HG03135 (cell line): ENCODE measurements around the gene USH1C.

Source experiments
- ATAC-seq: cut with Tn5 transposase; IDR thresholded peaks from one replicate; pipeline ENCODE4 v1.9.1; 2021; ENCODE audit warnings: mild to moderate bottlenecking, moderate library complexity; ENCODE audit not compliant: unreplicated experiment

USH1C gene

DNA sequence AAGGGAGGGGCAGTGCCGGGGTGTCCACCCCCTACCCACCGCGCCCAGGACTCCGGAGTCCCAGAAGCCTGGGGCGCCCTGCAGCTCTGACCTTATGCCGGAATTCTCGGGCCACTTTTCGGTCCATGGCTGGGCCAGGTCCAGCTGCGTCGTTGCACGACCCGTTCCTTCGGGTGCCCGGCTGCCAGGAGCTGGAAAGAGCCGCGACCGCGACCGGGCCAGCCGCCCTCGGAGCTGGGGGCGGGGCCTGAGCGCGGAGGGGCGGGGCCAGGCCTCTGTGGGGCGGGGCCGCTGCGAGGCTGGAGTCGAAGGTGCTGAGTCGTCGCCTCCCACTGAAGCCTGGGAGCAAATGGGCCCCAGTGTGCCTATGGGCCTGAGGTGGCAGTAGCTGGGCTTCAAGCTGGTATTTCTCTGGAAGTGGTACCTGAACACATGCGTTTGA lies at the start of gene USH1C:
Gene USH1C (minus strand): TSS at position 236 of the 442 bp plus-strand sequence. CDS start 109 bp downstream, at position 127.
- ATAC-seq, result no peak

DNA sequence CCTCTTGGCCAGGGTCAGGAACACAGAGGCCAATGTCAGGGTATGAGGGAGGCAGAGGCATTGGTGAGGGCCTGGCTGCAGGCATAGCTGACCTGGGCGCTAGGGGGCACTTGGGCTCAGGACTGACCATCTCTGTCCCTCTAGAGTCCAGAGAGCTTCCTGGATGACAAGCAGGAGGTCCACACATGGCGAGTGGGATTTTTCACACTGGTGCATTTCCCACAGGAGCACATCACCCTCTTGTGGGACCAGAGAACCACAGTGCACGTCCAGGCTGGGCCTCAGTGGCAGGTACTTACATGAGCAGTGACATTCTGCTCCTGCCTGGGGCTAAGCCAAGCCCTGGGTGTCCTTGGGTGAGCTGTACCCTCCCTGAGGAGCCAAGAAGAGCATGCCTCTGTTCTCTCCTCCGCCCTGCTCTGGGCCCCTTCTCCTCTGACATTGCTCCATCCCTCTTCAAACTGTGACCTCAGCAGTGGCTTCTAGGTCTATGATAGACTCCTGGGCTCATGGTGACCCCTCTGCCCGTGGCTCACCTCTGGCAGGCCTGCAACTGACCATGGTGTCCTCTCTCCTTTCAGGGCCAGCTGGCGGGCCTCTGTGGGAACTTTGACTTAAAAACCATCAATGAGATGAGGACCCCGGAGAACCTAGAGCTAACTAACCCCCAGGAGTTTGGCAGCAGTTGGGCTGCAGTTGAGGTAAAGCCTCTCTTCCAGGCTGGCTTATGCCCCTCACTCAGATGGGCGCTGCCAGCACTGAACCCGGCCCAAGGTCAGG lies 49.4 kb upstream of the USH1C start:
- no peak for ATAC-seq

DNA sequence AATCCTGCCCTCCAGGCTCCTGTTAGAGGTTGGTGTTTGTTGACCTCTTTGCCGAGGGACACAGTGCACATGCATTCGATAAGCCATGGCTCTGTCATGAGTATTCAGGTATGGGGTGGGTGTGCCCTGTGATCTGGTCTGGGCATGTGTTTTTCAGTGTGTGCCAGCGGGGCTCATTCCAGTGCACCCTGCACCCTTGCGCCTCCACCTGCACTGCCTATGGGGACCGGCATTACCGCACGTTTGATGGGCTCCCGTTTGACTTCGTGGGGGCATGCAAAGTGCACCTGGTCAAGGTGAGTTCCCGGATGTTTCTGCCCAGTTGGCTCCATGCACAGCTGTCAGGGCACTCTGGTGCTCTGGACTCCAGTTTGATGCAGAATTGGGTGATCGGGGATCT lies 47.1 kb upstream of the USH1C start:
- no peak for ATAC-seq

DNA sequence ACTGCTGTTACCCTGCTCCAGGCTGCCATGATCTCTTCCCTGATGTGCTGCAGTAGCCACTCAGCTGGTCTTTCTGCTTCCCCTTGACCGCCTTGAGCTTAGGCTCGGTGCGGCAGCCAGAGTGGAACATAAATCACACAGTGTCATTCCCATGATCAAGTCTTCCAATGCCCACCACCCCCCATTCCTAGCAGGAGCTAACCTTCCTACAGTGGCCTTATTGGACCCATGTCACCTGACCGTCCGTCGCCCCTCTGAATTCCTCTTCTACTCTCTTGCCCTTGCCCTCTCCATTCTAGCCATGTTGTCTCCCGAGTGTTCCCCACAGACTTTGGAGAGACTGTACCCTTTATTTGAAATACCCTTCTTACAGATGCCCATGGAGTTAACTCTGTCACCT lies 46.2 kb upstream of the USH1C start:
- ATAC-seq, result no peak

DNA sequence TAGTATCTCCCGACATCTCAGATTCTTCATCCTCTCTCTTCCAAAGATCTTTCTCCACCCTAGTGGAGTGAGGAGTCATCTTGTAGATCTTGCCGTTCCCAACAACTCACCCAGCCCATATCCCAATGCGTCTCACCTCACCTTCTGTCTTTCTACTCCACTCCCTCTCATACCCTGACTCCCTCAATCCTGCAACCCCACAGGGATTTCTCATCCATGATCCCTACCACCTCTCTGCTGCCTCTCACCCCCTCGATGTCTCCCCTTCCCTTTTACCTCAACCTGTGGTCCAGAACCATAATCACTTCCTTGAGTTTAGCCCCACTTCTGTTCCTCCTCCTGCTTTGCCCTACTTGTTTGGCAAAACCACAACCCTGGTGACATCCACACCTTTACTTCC lies 44.5 kb upstream of the USH1C start:
- ATAC-seq, result no peak

DNA sequence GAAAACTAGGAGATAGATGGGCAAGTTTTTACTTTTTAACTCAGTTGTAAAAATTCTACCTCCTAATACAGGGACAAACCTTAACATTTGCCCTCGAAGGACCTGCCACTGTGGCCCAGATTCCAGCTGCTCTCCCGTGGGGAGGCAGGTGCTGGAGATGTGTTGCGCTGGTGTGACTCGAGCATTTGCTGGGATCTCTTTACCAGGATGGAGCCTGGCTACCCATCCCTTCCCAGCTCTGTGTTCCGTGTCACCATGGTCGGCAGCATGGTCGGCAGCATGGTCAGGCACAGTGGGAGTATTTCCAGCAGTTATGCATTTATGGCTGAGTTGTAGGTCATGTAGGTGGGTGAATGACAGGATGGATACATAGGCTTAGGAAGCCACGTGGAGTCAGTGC lies 44.0 kb upstream of the USH1C start:
- ATAC-seq, result no peak

DNA sequence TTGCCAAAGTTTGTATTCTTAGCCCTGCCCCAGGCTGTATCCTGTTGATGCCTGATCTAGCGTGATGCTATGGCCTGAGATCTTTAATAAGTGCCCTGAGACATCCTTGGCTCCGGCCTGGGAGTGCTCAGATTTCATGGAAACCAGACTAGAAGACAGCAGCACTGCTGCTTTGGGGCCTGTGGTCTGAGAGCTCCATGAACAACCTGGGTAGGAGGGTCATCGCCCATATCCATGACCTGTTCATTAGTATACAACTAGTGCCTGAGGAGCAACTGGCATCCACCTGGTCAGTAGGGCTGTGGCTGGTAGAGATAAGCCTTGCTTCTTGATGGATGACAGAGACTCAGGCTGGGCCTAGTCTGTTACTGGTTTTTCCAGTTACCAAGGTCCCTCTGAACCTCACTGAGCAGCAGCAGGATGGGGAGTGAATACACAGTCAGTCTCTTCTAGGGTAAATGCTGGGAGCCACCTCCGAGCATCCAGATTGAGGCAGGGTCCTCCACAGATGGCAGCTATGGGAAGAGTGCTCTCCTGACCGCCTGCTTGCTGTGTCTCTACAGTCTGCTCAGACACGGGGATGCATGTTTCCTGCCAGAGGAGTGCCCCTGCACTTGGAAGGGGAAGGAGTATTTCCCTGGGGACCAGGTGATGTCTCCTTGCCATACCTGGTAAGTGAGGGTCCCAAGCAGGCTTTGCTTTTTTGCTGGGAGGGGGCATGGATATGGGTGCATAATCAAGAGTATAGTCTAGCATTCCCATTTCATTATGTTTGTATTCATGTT lies 41.9 kb upstream of the USH1C start:
- ATAC-seq, result no peak

DNA sequence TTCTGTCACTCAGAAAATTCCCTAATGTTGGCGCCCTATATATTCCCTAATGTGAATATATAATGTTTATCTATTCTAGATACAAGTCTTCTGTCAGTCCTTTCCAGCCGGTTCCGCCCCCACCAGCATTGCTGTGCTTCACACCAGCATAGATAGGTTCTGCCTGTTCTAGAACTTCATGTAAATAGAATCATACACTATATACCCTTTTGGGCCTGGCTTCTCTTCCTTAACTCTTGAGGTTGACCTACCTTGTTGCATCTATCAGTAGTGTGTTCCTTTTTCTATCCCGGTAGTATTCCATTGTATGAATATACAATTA lies 37.5 kb upstream of the USH1C start:
- no peak for ATAC-seq

DNA sequence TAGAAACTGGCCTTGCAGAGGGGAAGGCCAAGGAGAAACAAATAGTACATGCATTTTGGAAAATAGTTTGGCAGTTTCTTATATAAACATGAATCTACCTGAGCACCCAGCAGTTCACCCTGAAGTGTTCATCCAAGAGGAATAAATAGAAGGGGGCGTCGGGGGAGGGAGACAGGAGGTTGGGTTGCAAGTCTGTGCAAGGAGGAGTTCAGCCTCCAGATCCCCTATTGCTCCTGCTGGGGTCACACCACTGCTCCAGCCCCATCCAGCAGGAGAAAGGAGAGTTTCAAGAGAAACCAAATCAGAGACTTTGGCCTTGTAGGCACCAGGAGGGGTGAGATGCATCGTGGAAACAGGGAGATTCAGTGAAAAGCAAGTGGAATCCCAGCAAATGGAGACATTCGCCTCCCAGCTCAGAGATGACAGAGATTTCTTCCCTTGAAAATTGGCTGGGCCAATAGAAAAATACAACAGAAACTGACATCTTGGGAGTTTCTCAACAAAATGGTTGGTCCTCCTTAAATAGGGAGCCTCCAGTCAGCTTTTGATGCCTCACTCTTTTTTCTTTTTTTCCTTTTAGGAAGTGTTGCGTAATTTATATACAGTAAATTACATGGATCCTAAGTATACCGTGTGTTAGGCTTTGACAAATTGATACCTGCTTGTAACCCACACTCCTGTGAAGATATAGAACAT lies 37.0 kb upstream of the USH1C start:
- ATAC-seq, result no peak

DNA sequence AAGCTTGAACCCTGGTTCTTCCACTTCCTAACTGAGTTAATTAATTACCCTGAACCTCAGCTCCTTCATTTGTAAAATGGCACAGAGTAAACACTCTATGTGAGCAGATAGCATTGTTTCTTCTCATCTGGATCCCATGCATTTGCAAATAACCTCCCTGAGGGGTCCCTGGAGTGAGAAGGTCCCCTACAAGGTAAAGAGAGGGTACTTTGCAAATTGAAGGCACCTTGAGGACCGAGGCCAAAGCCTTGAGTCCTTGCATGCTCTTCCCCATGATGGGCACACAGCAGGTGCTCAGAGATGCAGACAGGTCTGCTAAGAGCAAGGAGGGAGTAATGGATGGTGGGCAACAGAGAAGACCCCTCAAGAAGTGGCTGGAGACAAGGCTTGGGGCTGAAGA lies 36.1 kb upstream of the USH1C start:
- ATAC-seq, result no peak

DNA sequence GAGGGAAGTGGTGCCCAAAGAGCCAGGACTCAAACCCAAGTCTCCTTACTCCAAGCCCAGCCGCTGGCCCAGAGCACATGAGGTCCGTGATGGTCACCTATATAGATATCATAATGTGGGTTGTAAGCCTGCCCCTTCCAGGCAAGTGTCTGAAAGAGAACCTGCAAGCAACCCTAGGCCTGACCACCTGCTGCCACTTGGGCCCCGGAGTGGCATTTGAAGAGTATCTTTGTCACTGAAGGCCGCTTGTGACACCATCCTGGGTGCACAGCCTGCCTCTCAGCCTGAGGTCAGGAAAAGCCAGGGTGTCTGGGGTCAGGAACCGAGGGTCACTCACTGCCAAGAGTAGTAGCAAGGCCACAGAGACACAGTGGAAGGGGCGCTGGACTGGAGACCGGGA lies 35.2 kb upstream of the USH1C start:
- no peak for ATAC-seq

DNA sequence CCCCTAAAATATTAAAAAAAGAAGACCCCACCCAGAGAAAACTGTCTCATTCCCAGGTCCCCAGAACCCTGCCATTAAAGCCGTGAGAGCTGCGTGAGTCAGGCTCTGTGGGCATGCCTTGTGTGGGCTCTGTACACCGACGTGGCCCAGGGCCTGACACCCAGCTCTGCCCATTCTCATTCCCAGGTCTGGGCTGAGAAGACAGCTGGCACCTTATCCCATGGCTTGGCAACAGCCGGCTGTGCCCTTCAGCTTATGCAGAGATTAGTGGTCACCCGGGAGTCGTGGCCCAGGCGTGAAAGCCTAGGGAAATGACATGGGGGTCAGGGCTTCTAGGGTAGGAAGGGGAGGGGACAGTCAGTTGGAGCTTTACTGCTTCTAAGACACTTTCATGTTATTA lies 34.7 kb upstream of the USH1C start:
- no peak for ATAC-seq

DNA sequence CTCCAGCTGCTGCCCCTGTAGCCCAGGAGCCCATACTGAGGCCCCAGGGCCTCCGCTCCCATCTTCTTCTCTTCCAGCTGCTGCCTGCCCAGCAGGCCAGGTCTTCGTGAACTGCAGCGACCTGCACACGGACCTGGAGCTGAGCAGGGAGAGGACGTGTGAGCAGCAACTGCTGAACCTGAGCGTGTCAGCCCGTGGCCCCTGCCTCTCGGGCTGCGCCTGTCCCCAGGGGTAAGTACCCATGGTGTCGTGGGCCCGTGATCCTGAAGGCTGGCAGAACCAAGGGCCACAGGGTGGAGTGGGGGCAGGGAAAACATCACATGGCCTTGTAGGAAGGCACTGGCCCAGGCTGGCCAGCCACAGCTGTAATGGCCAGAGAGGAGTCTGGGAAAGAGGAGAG lies 34.1 kb upstream of the USH1C start:
- ATAC-seq, result no peak

DNA sequence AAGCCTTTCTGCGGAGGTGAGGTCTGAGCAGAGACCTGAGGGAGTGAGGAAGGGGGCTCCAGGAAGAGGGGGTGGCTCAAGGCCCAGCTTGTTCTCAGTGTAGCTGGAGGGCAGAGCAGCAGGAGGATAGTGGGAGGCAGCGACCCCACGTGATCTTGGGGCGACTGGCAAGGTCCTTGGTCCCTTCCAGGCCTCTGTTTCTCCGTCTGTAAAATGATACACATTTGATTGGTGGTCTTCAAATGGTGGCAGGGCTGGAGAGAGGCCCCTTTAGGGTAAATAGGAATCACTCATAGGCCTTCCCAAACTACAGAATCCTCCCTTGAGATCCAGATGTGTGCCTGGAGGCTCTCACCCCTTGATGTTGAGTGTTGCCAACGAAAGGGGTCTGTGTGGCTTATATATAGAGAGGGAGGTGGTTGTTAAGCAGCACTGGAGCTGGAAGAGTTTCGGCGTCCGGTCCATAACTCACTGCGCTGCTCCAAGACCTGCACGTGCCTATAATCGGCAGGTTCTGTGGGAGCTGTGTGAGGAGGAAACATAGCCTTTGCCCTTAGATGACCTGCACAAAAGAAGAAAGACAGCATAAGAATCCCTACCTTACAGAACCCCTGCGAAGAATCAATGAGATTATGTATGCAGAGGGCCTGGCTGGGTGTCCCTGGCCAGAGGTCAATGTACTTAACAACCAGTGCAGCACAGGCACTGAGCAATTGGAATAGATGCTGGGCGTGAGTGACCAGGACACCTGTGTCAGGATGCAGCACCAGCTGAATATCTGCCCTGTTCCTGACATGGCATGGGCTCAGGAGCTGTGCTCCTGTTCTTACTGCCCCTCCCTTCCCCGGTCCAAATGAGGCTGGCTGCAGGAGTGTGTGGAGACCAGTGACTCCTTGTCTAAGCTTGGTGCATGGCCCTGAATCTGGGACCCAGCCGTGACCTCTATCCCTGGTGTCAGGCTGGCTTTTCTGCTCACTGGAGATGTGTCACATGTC lies 31.5 kb upstream of the USH1C start:
- ATAC-seq, result no peak

DNA sequence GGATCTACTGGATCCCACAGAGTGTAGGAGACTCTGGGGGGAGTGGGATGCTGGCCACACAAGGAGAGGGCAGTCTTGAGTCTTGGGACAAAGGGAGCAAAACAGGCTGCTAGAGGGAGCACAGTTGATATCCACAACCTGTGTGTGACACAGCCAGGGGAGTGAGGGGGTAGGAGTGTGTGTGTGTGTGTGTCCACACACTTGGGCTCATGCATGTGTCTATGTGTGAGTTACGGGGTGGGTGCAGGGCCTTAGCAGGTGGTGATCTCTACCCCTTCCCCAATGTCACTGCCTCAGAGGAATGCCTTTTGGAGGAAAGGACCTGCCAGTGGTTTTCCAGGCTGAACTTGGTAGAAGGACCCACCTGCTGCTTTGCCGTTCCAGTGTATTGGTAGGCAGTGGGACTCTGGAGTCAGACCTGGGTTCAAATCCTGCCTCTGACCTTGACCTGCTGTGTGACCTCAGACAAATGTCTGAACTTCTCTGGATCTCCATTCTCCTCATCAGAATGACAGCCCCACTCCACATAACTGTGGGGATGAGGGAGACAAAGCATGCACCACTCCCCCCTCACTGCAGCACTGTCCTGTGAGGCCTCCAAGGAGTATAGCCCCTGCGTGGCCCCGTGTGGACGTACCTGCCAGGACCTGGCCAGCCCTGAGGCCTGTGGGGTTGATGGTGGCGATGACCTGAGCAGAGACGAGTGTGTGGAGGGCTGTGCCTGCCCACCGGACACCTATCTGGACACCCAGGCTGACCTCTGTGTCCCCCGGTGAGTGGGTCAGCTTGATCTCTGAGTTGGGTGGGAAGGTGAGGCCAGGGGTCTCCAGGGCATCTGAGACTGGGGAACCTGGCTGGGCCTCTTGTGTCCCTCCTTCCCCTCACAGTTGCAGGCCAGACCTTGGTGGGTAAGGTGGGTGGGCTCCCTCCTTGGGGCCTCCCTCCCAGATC lies 30.2 kb upstream of the USH1C start:
- no peak for ATAC-seq

DNA sequence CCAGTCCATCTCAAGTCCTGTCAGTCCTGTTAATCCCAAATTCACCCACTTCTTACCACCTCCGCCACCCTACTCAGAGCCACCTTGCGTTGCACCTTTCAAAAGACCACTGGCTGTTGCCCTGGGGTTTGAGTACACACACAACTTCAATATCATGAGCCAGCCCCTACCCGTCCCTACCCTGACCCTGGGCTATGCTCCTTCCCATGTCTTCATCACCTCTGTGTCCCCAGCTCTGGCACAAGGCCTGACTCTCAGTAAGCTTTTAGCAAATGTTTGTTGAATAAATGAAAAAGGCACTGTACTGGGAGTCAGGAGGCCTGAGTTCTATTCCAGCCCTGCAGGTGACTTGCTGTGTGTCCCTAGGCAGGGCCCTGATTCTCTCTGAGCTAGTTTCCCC lies 29.3 kb upstream of the USH1C start:
- ATAC-seq, result no peak

DNA sequence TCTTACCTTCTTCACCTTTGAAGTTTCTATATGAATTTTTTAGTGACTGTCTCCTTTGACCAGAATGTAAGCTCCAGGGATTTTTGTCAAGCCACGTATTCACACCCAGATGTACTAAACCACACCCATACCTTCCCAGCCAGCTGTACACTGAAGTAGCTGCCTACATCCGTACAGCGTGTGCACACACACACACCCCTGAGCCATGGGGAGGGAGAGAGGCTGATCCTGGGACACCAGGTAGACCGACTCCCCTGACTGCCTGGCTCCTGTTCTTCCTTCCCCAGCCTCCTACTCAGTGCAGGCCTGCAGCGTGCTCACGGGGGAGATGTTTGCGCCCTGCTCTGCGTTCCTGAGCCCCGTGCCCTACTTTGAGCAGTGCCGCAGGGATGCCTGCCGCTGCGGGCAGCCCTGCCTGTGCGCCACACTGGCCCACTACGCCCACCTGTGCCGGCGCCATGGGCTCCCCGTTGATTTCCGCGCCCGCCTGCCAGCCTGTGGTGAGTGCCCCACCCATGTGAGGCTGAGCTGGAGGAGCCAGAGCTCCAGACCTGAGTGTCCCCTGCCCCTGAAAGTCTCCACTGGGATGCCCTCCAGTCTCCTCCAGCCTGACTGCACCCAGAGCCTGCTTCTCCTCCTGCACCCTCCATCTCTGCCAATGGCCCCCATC lies 28.7 kb upstream of the USH1C start:
- no peak for ATAC-seq

DNA sequence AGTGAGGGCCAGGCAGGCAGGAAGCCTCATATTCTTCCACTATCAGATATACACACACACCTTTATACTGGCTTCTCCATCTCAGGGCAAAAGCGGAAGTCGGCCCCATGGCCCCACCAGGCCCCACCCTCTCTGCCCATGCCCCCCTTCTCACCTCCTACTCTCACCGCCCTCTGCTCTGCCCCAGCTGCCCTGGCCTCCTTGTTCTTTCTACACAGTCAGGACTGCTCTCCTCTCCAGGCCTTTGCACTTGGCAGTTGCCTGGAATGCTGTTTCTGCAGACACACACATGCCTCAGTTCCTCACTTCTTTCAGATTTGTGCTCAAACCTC lies 28.1 kb upstream of the USH1C start:
- no peak for ATAC-seq
